Uterus (tissue), 4 donors: ENCODE measurements around the gene SHANK2. TPM values are rescaled to one million over a fixed set of nuclear protein-coding genes. Genes with fewer than 3 reads are reported as not detected.

Experiments used
- DNase-seq, 2 donors: peaks; one replicate each; pipeline ENCODE4 v3.0.0-alpha.2; 2019 to 2020
- H3K27ac ChIP-seq, 2 donors: fragments of 200-600 bp; sonication (generic); 1 replicate in 1 of 2; 2 replicates in 1 of 2; pipeline ENCODE4 v1.5.1; 2016 to 2018
- H3K27me3 ChIP-seq, 2 donors: fragments of 200-600 bp; sonication (generic); one replicate each; pipeline ENCODE4 v1.5.1; 2018 to 2019; ENCODE audit warnings: control low read depth in 1 of 2
- H3K36me3 ChIP-seq, 2 donors: fragments of 200-600 bp; sonication (generic); one replicate each; pipeline ENCODE4 v1.5.1; 2019; ENCODE audit warnings: control low read depth in 1 of 2
- H3K4me1 ChIP-seq, 2 donors: fragments of 200-600 bp; sonication (generic); one replicate each; pipeline ENCODE4 v1.5.1; 2018 to 2019; ENCODE audit warnings: control low read depth in 1 of 2
- H3K4me3 ChIP-seq, 2 donors: fragments of 200-600 bp; sonication (generic); 1 replicate in 1 of 2; 2 replicates in 1 of 2; pipeline ENCODE4 v1.5.1; 2018 to 2019; ENCODE audit warnings: mild to moderate bottlenecking in 1 of 2
- H3K9me3 ChIP-seq, 2 donors: fragments of 200-600 bp; sonication (generic); one replicate each; pipeline ENCODE4 v1.5.1; 2019; ENCODE audit warnings: control low read depth in 1 of 2
- CTCF ChIP-seq, 4 experiments: fragments of 200-600 bp in 2 of 4; fragments of 450-650 bp in 2 of 4; sonication (generic) in 2 of 4; IDR thresholded peaks; one replicate each; pipeline ENCODE4 v1.5.1; 2016 to 2019; ENCODE audit warnings: antibody characterized with exemption in 4 of 4, mild to moderate bottlenecking in 2 of 4, moderate library complexity in 1 of 4
- POLR2A ChIP-seq, 2 donors: fragments of 450-650 bp; IDR thresholded peaks; one replicate each; pipeline ENCODE4 v1.6.1; 2016; ENCODE audit warnings: antibody characterized with exemption in 2 of 2, mild to moderate bottlenecking in 1 of 2, moderate library complexity in 1 of 2
- intact Hi-C: fragments of 100-400 bp; cut with DNase I; formaldehyde crosslinking; loops from one replicate; pipeline ENCODE4 v1.15.1; 2023; ENCODE audit warnings: low total_unique reads
- total RNA-seq, 4 donors: library from RNA; depleted of rRNA in 3 of 4; stranded (reverse); fragments of >200 nt in 3 of 4; gene quantifications; one replicate each; pipeline versions ENCODE4 v1.1.0 to v1.2.4, GENCODE V29; 2014 to 2023
- donor health status: DM: yes; HTN: yes; CAD: no.

SHANK2 gene
- total RNA-seq, 4 donors from 2014 or later, result 0.51 to 6.8 (median 0.99) TPM

- DNase-seq, result no peak
- intact Hi-C loops, result no loop called here
- Histone ChIP-seq H3K27ac (no peak overlapping the region), H3K4me3 (no peak overlapping the region), H3K4me1 (no peaks in the 10 kb centered on the region), H3K27me3 (peaks cover 0 to 4% of the 10 kb centered on the region in 2 donors), H3K36me3 (no peaks in the 10 kb centered on the region), H3K9me3 (no peaks in the 10 kb centered on the region)
- TF ChIP-seq CTCF (IDR thresholded peaks at IDR 0.05), result no peak
- TF ChIP-seq POLR2A (IDR thresholded peaks at IDR 0.05), result no peak
Measured at GRCh38 chr11:71214553-71215424, 37.6 kb downstream of the SHANK2 start.

- no peak overlapping the region for H3K27ac ChIP-seq
- H3K4me1 ChIP-seq, result no peaks in the 10 kb centered on the region
- H3K36me3 ChIP-seq, result no peaks in the 10 kb centered on the region
- H3K9me3 ChIP-seq, result no peaks in the 10 kb centered on the region
- intact Hi-C loops, result no loop called here
- peaks cover 0 to 4% of the 10 kb centered on the region in 2 donors for H3K27me3 ChIP-seq
- no peak for DNase-seq
- TF ChIP-seq CTCF (IDR thresholded peaks at IDR 0.05) (no peak), POLR2A (IDR thresholded peaks at IDR 0.05) (no peak)
- H3K4me3 ChIP-seq, result no peak overlapping the region
Measured at GRCh38 chr11:71213696-71214552, 38.5 kb downstream of the SHANK2 start.

- TF ChIP-seq CTCF (IDR thresholded peaks at IDR 0.05) (no peak), POLR2A (IDR thresholded peaks at IDR 0.05) (no peak)
- intact Hi-C loops, result no loop called here
- no peak for DNase-seq
- Histone ChIP-seq H3K27ac (no peak overlapping the region), H3K4me1 (no peaks in the 10 kb centered on the region), H3K27me3 (peaks cover 0 to 4% of the 10 kb centered on the region in 2 donors), H3K36me3 (no peaks in the 10 kb centered on the region), H3K9me3 (no peaks in the 10 kb centered on the region), H3K4me3 (no peak overlapping the region)
Measured at GRCh38 chr11:71212871-71213559, 39.4 kb downstream of the SHANK2 start.

- peaks cover 0 to 4% of the 10 kb centered on the region in 2 donors for H3K27me3 ChIP-seq
- H3K4me1 ChIP-seq, result no peaks in the 10 kb centered on the region
- no peak for DNase-seq
- H3K9me3 ChIP-seq, result no peaks in the 10 kb centered on the region
- TF ChIP-seq CTCF (IDR thresholded peaks at IDR 0.05) (no peak), POLR2A (IDR thresholded peaks at IDR 0.05) (no peak)
- no peak overlapping the region for H3K4me3 ChIP-seq
- no peaks in the 10 kb centered on the region for H3K36me3 ChIP-seq
- no peak overlapping the region for H3K27ac ChIP-seq
- intact Hi-C loops, result no loop called here
Measured at GRCh38 chr11:71211631-71212030, 40.7 kb downstream of the SHANK2 start.
